ENCODE results near the gene FOCAD. TPM values are rescaled to one million over a fixed set of nuclear protein-coding genes. Genes with fewer than 3 reads are reported as not detected.
"Not testable (repeated sequence)": the region's sequence is repeated elsewhere in the genome, so short reads cannot be mapped to it uniquely, and the experiment has no call there.

FOCAD gene
- total RNA-seq, 1 donor from 2014 or later = 57.2 TPM

DNA sequence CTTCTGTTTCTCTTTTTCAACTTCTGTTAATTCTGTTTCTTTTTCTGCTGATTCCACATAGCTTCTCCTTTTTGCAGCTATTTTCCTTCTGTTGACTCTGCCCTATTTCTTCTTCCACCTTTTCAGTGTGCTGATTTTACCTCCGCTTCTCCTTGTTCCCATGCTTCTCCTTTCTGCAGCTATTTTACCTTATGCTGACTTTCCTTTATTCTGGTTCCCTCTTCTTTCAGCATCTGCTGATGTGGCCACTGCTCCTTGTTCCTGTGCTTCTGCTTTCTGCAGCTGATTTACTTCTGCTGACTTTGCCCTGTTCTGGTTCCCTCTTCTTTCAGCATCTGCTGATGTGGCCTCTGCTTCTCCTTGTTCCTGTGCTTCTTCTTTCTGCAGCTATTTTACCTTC lies 288.6 kb downstream of the FOCAD start:
- Mint-ChIP-seq H3K4me1 (ENCODE audit: unreplicated experiment) (no peaks in the 10 kb centered on the region), H3K4me3 (ENCODE audit: unreplicated experiment) (no peak overlapping the region), H3K9me3 (ENCODE audit: unreplicated experiment) (no peaks in the 10 kb centered on the region), H3K27me3 (ENCODE audit: unreplicated experiment) (no peaks in the 10 kb centered on the region), H3K36me3 (ENCODE audit: low read depth, unreplicated experiment) (peaks cover 26% of the 10 kb centered on the region), H3K27ac (ENCODE audit: unreplicated experiment) (no peak overlapping the region)
- TF ChIP-seq, protein P1, sequence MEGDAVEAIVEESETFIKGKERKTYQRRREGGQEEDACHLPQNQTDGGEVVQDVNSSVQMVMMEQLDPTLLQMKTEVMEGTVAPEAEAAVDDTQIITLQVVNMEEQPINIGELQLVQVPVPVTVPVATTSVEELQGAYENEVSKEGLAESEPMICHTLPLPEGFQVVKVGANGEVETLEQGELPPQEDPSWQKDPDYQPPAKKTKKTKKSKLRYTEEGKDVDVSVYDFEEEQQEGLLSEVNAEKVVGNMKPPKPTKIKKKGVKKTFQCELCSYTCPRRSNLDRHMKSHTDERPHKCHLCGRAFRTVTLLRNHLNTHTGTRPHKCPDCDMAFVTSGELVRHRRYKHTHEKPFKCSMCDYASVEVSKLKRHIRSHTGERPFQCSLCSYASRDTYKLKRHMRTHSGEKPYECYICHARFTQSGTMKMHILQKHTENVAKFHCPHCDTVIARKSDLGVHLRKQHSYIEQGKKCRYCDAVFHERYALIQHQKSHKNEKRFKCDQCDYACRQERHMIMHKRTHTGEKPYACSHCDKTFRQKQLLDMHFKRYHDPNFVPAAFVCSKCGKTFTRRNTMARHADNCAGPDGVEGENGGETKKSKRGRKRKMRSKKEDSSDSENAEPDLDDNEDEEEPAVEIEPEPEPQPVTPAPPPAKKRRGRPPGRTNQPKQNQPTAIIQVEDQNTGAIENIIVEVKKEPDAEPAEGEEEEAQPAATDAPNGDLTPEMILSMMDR (IDR thresholded peaks at IDR 0.05; ENCODE audit: unreplicated experiment) = no peak
- no peak for DNase-seq (ENCODE audit: low spot score)

DNA sequence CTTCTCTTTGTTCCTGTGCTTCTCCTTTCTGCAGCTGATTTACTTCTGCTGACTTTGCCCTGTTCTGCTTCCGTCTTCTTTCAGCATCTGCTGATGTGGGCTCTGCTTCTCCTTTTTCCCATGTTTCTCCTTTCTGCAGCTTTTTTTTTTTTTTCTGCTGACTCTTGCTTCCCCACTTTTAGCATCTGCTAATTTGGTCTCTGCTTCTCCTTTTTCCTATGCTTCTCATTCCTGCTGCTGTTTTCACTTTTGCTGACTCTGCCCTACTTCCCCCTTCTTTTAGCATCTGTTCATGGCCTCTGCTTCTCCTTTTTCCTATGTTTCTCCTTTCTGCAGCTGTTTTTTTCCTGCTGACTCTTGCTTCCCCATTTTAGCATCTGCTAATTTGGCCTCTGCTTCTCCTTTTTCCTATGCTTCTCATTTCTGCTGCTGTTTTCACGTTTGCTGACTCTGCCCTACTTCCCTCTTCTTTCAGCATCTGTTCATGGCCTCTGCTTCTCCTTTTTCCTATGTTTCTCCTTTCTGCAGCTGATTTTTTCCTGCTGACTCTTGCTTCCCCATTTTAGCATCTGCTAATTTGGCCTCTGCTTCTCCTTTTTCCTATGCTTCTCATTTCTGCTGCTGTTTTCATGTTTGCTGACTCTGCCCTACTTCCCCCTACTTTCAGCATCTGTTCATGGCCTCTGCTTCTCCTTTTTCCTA lies 289.3 kb downstream of the FOCAD start:
- not testable (repeated sequence) for H3K4me1 Mint-ChIP-seq (ENCODE audit: unreplicated experiment); H3K27me3 Mint-ChIP-seq (ENCODE audit: unreplicated experiment); H3K9me3 Mint-ChIP-seq (ENCODE audit: unreplicated experiment); DNase-seq (ENCODE audit: low spot score); H3K27ac Mint-ChIP-seq (ENCODE audit: unreplicated experiment); H3K4me3 Mint-ChIP-seq (ENCODE audit: unreplicated experiment)
- peaks cover 26% of the 10 kb centered on the region for H3K36me3 Mint-ChIP-seq (ENCODE audit: low read depth, unreplicated experiment)

DNA sequence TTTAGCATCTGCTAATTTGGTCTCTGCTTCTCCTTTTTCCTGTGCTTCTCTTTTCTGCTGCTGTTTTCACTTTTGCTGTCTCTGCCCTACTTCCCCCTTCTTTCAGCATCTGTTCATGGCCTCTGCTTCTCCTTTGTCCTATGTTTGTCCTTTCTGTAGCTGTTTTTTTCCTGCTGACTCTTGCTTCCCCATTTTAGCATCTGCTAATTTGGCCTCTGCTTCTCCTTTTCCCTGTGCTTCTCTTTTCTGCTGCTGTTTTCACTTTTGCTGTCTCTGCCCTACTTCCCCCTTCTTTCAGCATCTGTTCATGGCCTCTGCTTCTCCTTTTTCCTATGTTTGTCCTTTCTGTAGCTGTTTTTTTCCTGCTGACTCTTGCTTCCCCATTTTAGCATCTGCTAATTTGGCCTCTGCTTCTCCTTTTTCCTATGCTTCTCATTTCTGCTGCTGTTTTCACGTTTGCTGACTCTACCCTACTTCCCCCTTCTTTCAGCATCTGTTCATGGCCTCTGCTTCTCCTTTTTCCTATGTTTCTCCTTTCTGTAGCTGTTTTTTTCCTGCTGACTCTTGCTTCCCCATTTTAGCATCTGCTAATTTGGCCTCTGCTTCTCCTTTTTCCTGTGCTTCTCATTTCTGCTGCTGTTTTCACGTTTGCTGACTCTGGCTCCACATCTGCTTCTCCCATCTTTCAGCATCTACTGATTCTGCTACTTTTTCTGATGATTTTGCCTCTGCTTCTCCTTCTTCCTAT lies 290.3 kb downstream of the FOCAD start:
- H3K4me3 Mint-ChIP-seq (ENCODE audit: unreplicated experiment); H3K9me3 Mint-ChIP-seq (ENCODE audit: unreplicated experiment); H3K27ac Mint-ChIP-seq (ENCODE audit: unreplicated experiment); DNase-seq (ENCODE audit: low spot score); H3K4me1 Mint-ChIP-seq (ENCODE audit: unreplicated experiment); H3K27me3 Mint-ChIP-seq (ENCODE audit: unreplicated experiment): not testable (repeated sequence)
- peaks cover 26% of the 10 kb centered on the region for H3K36me3 Mint-ChIP-seq (ENCODE audit: low read depth, unreplicated experiment)

DNA sequence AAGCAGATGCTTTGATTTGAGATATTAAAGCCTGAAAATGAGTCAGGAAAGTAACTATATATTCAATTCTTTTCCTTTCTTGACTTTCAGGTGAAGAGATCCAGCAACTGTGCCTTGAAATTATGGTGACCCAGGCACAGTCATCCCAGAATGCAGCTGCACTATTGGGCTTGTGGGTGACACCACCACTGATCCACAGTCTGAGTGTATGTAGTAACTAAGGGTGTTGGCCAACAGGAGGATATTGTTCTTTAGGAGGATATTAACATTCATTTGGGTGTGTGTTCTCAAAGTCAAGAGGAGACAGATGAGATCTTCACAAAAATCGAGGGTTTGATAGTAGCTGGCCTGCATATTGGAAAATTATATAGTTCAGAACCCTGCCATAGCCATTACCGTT lies 294.2 kb downstream of the FOCAD start:
- Mint-ChIP-seq H3K9me3 (ENCODE audit: unreplicated experiment) (no peaks in the 10 kb centered on the region), H3K4me1 (ENCODE audit: unreplicated experiment) (no peaks in the 10 kb centered on the region)

DNA sequence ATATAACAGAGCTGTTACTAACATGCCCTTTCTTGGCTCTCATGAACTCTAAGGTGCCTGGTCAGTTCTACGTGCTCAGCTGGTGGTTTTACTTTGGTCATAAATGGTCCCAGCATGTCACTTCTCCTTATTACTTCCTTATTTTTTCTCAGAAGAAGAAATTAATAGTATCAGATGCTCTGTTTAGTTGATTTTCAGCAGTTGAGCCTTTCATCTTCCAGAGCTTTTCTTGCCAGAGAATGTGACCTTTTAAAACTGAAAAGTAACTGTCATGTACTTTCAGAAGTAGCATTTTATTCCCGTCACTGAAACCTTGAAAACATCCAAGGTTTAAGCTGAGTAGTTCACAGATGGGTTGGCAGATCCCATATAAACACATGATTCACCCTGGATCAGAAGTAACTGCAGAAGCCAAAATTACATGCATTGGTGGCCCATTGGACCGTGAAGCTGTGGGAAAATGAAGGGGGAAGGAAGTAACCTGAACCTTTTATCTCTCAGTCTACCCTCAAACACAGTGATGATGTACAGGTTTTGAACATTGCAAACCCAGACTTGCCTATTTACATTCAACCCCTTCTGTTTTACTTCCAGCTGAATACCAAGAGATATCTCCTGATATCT lies 296.9 kb downstream of the FOCAD start:
- DNase-seq (ENCODE audit: low spot score) = no peak
- no peak overlapping the region for H3K4me3 Mint-ChIP-seq (ENCODE audit: unreplicated experiment)
- H3K9me3 Mint-ChIP-seq (ENCODE audit: unreplicated experiment) = no peaks in the 10 kb centered on the region
- no peaks in the 10 kb centered on the region for H3K27me3 Mint-ChIP-seq (ENCODE audit: unreplicated experiment)
- TF ChIP-seq, protein P1 (IDR thresholded peaks at IDR 0.05; ENCODE audit: unreplicated experiment) = no peak
- H3K4me1 Mint-ChIP-seq (ENCODE audit: unreplicated experiment) = no peaks in the 10 kb centered on the region
- H3K36me3 Mint-ChIP-seq (ENCODE audit: low read depth, unreplicated experiment) = peaks cover 11% of the 10 kb centered on the region
- H3K27ac Mint-ChIP-seq (ENCODE audit: unreplicated experiment) = no peak overlapping the region

More for the DNA sequence above, 294.2 kb downstream of the FOCAD start:
- Mint-ChIP-seq H3K4me3 (ENCODE audit: unreplicated experiment) (no peak overlapping the region), H3K36me3 (ENCODE audit: low read depth, unreplicated experiment) (peaks cover 15% of the 10 kb centered on the region), H3K27ac (ENCODE audit: unreplicated experiment) (no peak overlapping the region), H3K27me3 (ENCODE audit: unreplicated experiment) (no peaks in the 10 kb centered on the region)
- TF ChIP-seq, protein P1 (IDR thresholded peaks at IDR 0.05; ENCODE audit: unreplicated experiment) = no peak
- no peak for DNase-seq (ENCODE audit: low spot score)

Measured in endothelial cell (in vitro differentiated cells).